ENCODE measurements around the gene COG8.

The COG8 gene

GRCh38 chr16:69339289-69340094 is at the start of gene COG8, which contains the start of gene NIP7:
TSS of gene COG8 (minus strand) at chr16:69339564. CDS start at chr16:69339552, 12 bp downstream.
TSS of gene NIP7 (plus strand) at chr16:69339772. CDS start at chr16:69339830, 58 bp downstream.
- peak within 1 kb of the TSS; percentile 100 for H3K27ac Mint-ChIP-seq

DNA sequence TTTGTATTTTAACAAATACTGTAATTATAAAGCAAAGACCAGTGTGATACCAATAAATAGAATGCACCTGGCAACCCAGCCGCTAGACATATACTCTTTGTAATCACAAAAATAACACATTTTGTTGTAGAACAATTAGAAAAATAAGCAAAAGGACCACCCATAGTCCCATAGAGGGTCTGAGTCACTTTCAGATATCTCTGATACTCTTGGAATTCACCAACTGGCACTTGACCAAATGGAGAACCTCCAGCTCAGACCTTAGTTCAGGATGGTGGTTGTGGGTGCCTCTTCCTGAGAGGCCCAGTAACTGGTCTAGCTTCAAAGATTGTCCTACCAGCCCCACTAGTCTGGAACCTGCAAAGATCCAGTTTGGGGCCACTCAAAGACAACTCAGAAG is 47.2 kb upstream of the COG8 start:
- H3K4me3 Mint-ChIP-seq, result peak overlapping the region; percentile 88
- H3K4me1 Mint-ChIP-seq (ENCODE audit: low read depth), result peaks cover 29% of the 10 kb centered on the region
- peaks cover 37% of the 10 kb centered on the region for H3K36me3 Mint-ChIP-seq (ENCODE audit: low read depth)
- DNase-seq, result no peak
- no peaks in the 10 kb centered on the region for H3K27me3 Mint-ChIP-seq
- H3K9me3 Mint-ChIP-seq, result no peaks in the 10 kb centered on the region
- H3K27ac Mint-ChIP-seq, result peak overlapping the region; percentile 92

More at GRCh38 chr16:69339289-69340094, at the start of gene COG8, which contains the start of gene NIP7:
- H3K36me3 Mint-ChIP-seq (ENCODE audit: low read depth), result peaks cover 86% of the 10 kb centered on the region
- peak; percentile 94 for DNase-seq
- peak within 1 kb of the TSS; percentile 100 for H3K4me3 Mint-ChIP-seq
- H3K9me3 Mint-ChIP-seq, result no peaks in the 10 kb centered on the region
- H3K4me1 Mint-ChIP-seq (ENCODE audit: low read depth), result peaks cover 63% of the 10 kb centered on the region
- H3K27me3 Mint-ChIP-seq, result no peaks in the 10 kb centered on the region

DNA sequence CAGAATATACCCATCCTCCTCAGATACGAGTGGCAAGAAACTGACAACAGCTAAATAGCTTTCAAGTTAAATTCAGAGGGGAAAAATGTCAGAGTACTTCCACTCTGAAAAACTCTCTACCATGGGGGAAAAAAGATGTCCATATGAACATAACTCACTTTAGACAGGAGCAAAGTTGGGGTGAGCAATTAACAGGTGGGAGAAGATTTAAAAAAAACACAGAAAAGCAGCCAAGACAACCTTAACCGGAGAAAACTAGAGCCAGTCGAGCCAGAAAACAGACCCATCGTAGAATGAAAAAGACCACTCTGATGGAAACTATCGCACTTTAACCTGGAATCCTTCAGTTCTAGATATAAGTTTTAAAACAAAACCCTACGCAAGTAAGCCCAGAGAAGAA is 45.6 kb upstream of the COG8 start:
- Mint-ChIP-seq H3K27me3 (no peaks in the 10 kb centered on the region), H3K9me3 (no peaks in the 10 kb centered on the region), H3K4me1 (ENCODE audit: low read depth) (peaks cover 38% of the 10 kb centered on the region), H3K36me3 (ENCODE audit: low read depth) (peaks cover 53% of the 10 kb centered on the region), H3K27ac (peak overlapping the region; percentile 92), H3K4me3 (peak overlapping the region; percentile 88)
- no peak for DNase-seq

DNA sequence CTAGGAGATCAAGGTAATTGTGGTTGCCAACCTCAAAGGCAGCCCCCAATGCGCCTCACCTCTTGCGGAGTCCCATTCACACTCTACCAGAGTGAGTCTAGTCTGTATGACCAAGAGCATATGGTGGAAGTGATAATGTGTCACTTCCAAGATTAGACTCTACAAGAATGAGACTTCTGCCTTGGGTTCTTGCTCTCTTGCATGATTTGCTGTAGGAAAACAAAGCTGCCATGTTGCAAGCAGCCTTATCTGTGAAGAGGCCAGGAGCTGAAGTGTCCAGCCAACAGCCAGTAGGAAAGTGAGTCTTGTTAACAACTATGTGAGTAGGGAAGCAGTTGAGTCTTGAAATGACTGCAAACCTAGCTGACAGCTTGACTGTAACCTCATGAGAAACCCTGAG is 43.1 kb upstream of the COG8 start:
- Mint-ChIP-seq H3K27ac (peak overlapping the region; percentile 85), H3K27me3 (no peaks in the 10 kb centered on the region), H3K4me3 (peak overlapping the region; percentile 33), H3K9me3 (no peaks in the 10 kb centered on the region), H3K36me3 (ENCODE audit: low read depth) (peaks cover 76% of the 10 kb centered on the region), H3K4me1 (ENCODE audit: low read depth) (peaks cover 61% of the 10 kb centered on the region)
- no peak for DNase-seq

GRCh38 chr16:69381231-69381630 is 41.9 kb upstream of the COG8 start:
- Mint-ChIP-seq H3K36me3 (ENCODE audit: low read depth) (peaks cover 83% of the 10 kb centered on the region), H3K27ac (peak overlapping the region; percentile 85), H3K4me1 (ENCODE audit: low read depth) (peaks cover 61% of the 10 kb centered on the region), H3K4me3 (no peak overlapping the region), H3K27me3 (no peaks in the 10 kb centered on the region), H3K9me3 (no peaks in the 10 kb centered on the region)
- DNase-seq, result no peak

GRCh38 chr16:69378760-69379159 is 39.4 kb upstream of the COG8 start:
- no peak for DNase-seq
- H3K27me3 Mint-ChIP-seq, result no peaks in the 10 kb centered on the region
- no peak overlapping the region for H3K4me3 Mint-ChIP-seq
- peak overlapping the region; percentile 85 for H3K27ac Mint-ChIP-seq
- H3K9me3 Mint-ChIP-seq, result no peaks in the 10 kb centered on the region
- H3K36me3 Mint-ChIP-seq (ENCODE audit: low read depth), result peaks cover 90% of the 10 kb centered on the region
- H3K4me1 Mint-ChIP-seq (ENCODE audit: low read depth), result peaks cover 53% of the 10 kb centered on the region

DNA sequence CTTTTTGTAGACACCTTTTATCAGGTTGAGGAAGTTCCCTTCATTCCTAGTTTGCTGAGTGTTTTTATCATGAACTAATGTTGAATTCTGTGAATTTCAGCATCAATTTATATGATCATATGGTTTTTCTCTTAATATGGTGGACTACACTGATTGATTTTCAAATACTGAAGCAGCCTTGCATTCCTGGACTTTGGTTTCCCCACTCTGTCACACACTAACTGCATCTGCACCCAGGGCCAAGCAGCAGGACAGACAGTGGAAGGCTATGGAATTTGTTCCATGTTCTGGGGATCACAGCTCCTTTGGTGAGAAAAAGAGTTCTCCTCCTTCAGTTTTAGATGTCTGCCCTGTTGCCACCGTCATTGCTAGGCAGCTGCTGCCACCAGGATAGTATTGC is 38.7 kb upstream of the COG8 start:
- Mint-ChIP-seq H3K4me3 (no peak overlapping the region), H3K27me3 (no peaks in the 10 kb centered on the region), H3K27ac (peak overlapping the region; percentile 85), H3K4me1 (ENCODE audit: low read depth) (peaks cover 51% of the 10 kb centered on the region), H3K36me3 (ENCODE audit: low read depth) (peaks cover 90% of the 10 kb centered on the region), H3K9me3 (no peaks in the 10 kb centered on the region)
- DNase-seq, result no peak

- Mint-ChIP-seq H3K4me3 (no peak overlapping the region), H3K27ac (no peak overlapping the region), H3K36me3 (ENCODE audit: low read depth) (peaks cover 90% of the 10 kb centered on the region), H3K9me3 (no peaks in the 10 kb centered on the region), H3K27me3 (no peaks in the 10 kb centered on the region), H3K4me1 (ENCODE audit: low read depth) (peaks cover 40% of the 10 kb centered on the region)
- no peak for DNase-seq
Measured at GRCh38 chr16:69376393-69377059, 37.2 kb upstream of the COG8 start.

DNA sequence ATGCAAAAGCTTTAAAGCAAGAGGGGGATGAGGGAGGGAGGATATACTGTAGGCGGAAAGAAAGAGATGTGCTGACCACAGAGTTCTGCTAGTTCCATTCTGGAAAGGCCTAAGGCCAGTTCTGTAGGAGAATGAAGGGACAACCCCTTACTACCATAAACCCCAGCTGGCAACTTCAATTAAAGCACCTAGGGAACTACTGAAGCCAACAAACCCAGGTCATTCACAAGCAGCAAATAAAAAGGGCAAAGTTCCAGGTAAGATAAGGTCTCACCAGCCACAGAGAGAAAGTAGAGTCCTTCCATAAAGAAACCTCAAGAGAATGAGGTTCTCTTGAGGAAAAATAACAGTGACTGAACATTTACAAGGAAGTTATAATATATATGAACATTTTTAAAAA is 33.7 kb upstream of the COG8 start:
- Mint-ChIP-seq H3K36me3 (ENCODE audit: low read depth) (peaks cover 86% of the 10 kb centered on the region), H3K27ac (no peak overlapping the region)
- DNase-seq, result no peak

GRCh38 chr16:69371564-69371963 is 32.2 kb upstream of the COG8 start:
- Mint-ChIP-seq H3K36me3 (ENCODE audit: low read depth) (peaks cover 90% of the 10 kb centered on the region), H3K9me3 (no peaks in the 10 kb centered on the region), H3K27ac (peak overlapping the region; percentile 44), H3K27me3 (no peaks in the 10 kb centered on the region), H3K4me1 (ENCODE audit: low read depth) (peaks cover 18% of the 10 kb centered on the region), H3K4me3 (no peak overlapping the region)
- no peak for DNase-seq

More for the DNA sequence above, 33.7 kb upstream of the COG8 start:
- H3K9me3 Mint-ChIP-seq, result no peaks in the 10 kb centered on the region
- H3K27me3 Mint-ChIP-seq, result no peaks in the 10 kb centered on the region
- H3K4me3 Mint-ChIP-seq, result no peak overlapping the region
- H3K4me1 Mint-ChIP-seq (ENCODE audit: low read depth), result peaks cover 15% of the 10 kb centered on the region

DNA sequence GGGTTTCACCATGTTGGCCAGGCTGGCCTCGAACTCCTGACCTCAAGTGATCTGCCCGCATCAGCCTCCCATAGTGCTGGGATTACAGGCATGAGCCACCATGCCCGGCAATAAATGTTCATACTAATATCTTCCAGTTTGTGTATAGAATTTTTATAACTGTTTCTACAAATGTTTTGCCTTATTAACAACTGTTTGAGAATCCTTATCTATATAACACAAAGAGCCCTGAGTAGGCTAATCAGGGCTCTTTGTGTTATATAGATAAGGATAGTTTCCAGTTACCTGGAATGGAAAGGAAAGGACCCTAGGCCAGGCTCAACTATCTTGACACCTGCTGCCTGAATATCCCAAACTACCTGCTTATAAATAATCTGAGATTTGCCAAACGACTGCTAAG is 29.5 kb upstream of the COG8 start:
- Mint-ChIP-seq H3K27me3 (no peaks in the 10 kb centered on the region), H3K9me3 (no peaks in the 10 kb centered on the region), H3K36me3 (ENCODE audit: low read depth) (peaks cover 94% of the 10 kb centered on the region), H3K4me1 (ENCODE audit: low read depth) (peaks cover 30% of the 10 kb centered on the region), H3K4me3 (no peak overlapping the region), H3K27ac (no peak overlapping the region)
- DNase-seq, result no peak

DNA sequence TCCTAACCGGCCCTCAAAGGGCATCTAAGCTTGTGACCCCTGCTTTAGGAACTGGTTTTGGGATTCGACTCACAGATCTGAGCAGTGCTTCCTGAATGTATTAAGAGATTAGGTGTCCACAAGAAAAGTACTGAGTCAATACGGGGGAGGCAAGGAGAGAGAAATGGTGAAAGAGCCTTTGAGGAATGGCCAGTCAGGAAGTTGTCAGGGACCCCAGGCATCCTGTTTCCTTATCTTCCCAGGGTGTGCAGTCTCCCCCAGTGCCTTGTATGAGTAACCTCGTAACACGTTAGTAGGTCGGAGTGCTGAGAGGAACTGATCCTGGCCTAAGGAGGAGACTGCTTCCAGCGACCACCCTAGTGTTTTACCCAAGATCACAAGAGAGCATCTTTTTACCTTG is 28.6 kb upstream of the COG8 start:
- no peaks in the 10 kb centered on the region for H3K9me3 Mint-ChIP-seq
- H3K27me3 Mint-ChIP-seq, result no peaks in the 10 kb centered on the region
- no peak overlapping the region for H3K4me3 Mint-ChIP-seq
- DNase-seq, result no peak
- H3K36me3 Mint-ChIP-seq (ENCODE audit: low read depth), result peaks cover 94% of the 10 kb centered on the region
- peak overlapping the region; percentile 71 for H3K27ac Mint-ChIP-seq
- H3K4me1 Mint-ChIP-seq (ENCODE audit: low read depth), result peaks cover 25% of the 10 kb centered on the region

GRCh38 chr16:69366431-69366830 is 27.1 kb upstream of the COG8 start:
- H3K4me1 Mint-ChIP-seq (ENCODE audit: low read depth), result peaks cover 22% of the 10 kb centered on the region
- no peak for DNase-seq
- H3K27me3 Mint-ChIP-seq, result no peaks in the 10 kb centered on the region
- no peaks in the 10 kb centered on the region for H3K9me3 Mint-ChIP-seq
- peaks cover 94% of the 10 kb centered on the region for H3K36me3 Mint-ChIP-seq (ENCODE audit: low read depth)
- H3K4me3 Mint-ChIP-seq, result no peak overlapping the region
- peak overlapping the region; percentile 90 for H3K27ac Mint-ChIP-seq

- H3K27me3 Mint-ChIP-seq, result no peaks in the 10 kb centered on the region
- no peak overlapping the region for H3K4me3 Mint-ChIP-seq
- H3K36me3 Mint-ChIP-seq (ENCODE audit: low read depth), result peaks cover 97% of the 10 kb centered on the region
- H3K27ac Mint-ChIP-seq, result peak overlapping the region; percentile 90
- no peak for DNase-seq
- H3K9me3 Mint-ChIP-seq, result no peaks in the 10 kb centered on the region
- H3K4me1 Mint-ChIP-seq (ENCODE audit: low read depth), result peaks cover 22% of the 10 kb centered on the region
Measured at GRCh38 chr16:69365901-69366300, 26.5 kb upstream of the COG8 start.

DNA sequence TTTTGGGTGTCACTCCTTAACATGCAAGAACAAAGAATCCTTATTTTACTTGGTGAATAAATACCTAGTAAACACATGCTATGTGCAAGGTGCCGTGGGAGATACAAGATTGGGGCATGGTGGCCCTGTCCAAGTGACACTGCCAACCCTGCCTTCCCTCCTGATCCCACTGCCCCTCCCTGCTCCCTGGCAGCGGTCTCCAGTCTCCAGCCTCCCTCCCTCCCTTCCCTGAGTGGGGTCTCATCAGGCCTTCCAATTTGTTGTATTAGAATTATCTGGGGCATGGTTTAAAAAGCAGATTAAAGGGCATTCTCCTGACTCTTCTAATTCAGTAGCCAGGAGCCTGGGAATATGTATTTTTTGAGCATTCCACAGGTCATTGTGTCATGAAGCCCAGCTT is 24.7 kb upstream of the COG8 start:
- Mint-ChIP-seq H3K9me3 (no peaks in the 10 kb centered on the region), H3K36me3 (ENCODE audit: low read depth) (peaks cover 92% of the 10 kb centered on the region), H3K27me3 (no peaks in the 10 kb centered on the region), H3K4me3 (no peak overlapping the region), H3K4me1 (ENCODE audit: low read depth) (peaks cover 22% of the 10 kb centered on the region), H3K27ac (no peak overlapping the region)
- DNase-seq, result no peak
